ENCODE data around the gene FBXL15.

The FBXL15 gene
- 7.0 to 13.5 (median 11.8) reads per million in 4 donors for total RNA-seq

GRCh38 chr10:102420714-102421506 lies at the start of gene FBXL15:
TSS of gene FBXL15 (plus strand) at chr10:102420836. CDS start at chr10:102421130, 294 bp downstream.
- DNase-seq, result peak; percentile 83 to 95 (median 92)

GRCh38 chr10:102371295-102371694 lies 49.3 kb upstream of the FBXL15 start:
- DNase-seq, result no peak

GRCh38 chr10:102375250-102375649 lies 45.4 kb upstream of the FBXL15 start:
- no peak for DNase-seq

- DNase-seq, result no peak
Measured at GRCh38 chr10:102375867-102376266, 44.8 kb upstream of the FBXL15 start.

GRCh38 chr10:102376901-102377300 lies 43.7 kb upstream of the FBXL15 start:
- no peak for DNase-seq

GRCh38 chr10:102379383-102379782 lies 41.3 kb upstream of the FBXL15 start:
- no peak for DNase-seq

- no peak for DNase-seq
Measured at GRCh38 chr10:102381983-102382382, 38.7 kb upstream of the FBXL15 start.

GRCh38 chr10:102382871-102383270 lies 37.8 kb upstream of the FBXL15 start:
- DNase-seq, result no peak

- no peak for DNase-seq
Measured at GRCh38 chr10:102384053-102384452, 36.6 kb upstream of the FBXL15 start.

- no peak for DNase-seq
Measured at GRCh38 chr10:102384606-102385429, 35.8 kb upstream of the FBXL15 start.

- DNase-seq, result no peak
Measured at GRCh38 chr10:102389894-102390293, 30.7 kb upstream of the FBXL15 start.

- DNase-seq, result no peak
Measured at GRCh38 chr10:102392306-102392705, 28.3 kb upstream of the FBXL15 start.

- DNase-seq, result no peak
Measured at GRCh38 chr10:102393411-102394078, 27.1 kb upstream of the FBXL15 start.

- DNase-seq, result peak; percentile 96 to 100 (median 98)
Measured at GRCh38 chr10:102394079-102394800, 26.4 kb upstream of the FBXL15 start.

- DNase-seq, result peak in 1 of 5 donors; percentile 54
Measured at GRCh38 chr10:102394801-102395399, 25.7 kb upstream of the FBXL15 start.

- peak; percentile 88 to 91 (median 91) for DNase-seq
Measured at GRCh38 chr10:102395400-102396316, 25.0 kb upstream of the FBXL15 start, which contains the start of gene NFKB2. TSS of gene NFKB2 (plus strand) at chr10:102395705. CDS start at chr10:102395960, 255 bp downstream.

GRCh38 chr10:102396317-102396650 lies 24.4 kb upstream of the FBXL15 start:
- no peak for DNase-seq

- no peak for DNase-seq
Measured at GRCh38 chr10:102396730-102397151, 23.9 kb upstream of the FBXL15 start.

- no peak for DNase-seq
Measured at GRCh38 chr10:102397222-102398171, 23.1 kb upstream of the FBXL15 start.

Data from T-helper 1 cell (primary cell).